Activated naive CD4-positive, alpha-beta T cell treated with anti-CD3 and anti-CD28 coated beads, Interleukin-2, amount 10 ng/mL, durations not matched to agents 7 days and 5 days (primary cell): ENCODE measurements around the gene SCP2.

Source experiments
- CTCF ChIA-PET: fragments of 350-600 bp; sonication (Branson Sonifier 250); formaldehyde crosslinking; loops from one replicate; lab custom pipeline; 2021; ENCODE audit warnings: antibody characterized with exemption; lab: Charles Lee
- DNase-seq: peaks from one replicate; pipeline ENCODE4 v3.0.0-alpha.2; 2020
- H3K27ac Mint-ChIP-seq: one replicate; pipeline ENCODE4 v1.8.0; 2021; ENCODE audit warnings: mild to moderate bottlenecking, moderate library complexity, mixed read lengths
- H3K27me3 Mint-ChIP-seq: one replicate; pipeline ENCODE4 v1.8.0; 2021; ENCODE audit warnings: mild to moderate bottlenecking, mixed read lengths
- H3K36me3 Mint-ChIP-seq: one replicate; pipeline ENCODE4 v1.8.0; 2021; ENCODE audit warnings: mixed read lengths
- H3K4me1 Mint-ChIP-seq: one replicate; pipeline ENCODE4 v1.8.0; 2021; ENCODE audit warnings: mixed read lengths
- H3K4me3 Mint-ChIP-seq: one replicate; pipeline ENCODE4 v1.8.0; 2021; ENCODE audit warnings: mild to moderate bottlenecking, moderate library complexity, mixed read lengths
- H3K9me3 Mint-ChIP-seq: one replicate; pipeline ENCODE4 v1.8.0; 2021; ENCODE audit warnings: mixed read lengths

Gene SCP2

DNA sequence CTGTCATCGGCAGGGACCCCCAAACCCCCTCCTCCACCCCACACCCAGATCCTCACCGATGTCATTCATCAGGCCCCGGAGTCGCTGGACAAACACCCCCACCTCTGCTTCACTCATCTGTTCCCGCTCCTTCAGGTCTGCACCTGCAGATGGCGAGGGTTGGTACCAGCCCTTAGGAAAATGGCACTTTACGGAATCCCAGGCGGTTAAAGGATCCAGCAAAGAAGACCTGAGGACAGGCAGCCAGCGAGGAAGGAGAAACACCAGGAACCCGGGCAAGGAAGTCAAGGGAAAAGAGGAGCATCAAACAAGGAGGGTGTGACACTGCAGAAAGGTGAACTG, 19.3 kb upstream of the SCP2 start:
- H3K36me3 Mint-ChIP-seq, result peaks cover 3% of the 10 kb centered on the region
- peaks cover 2% of the 10 kb centered on the region for H3K4me1 Mint-ChIP-seq
- no peak overlapping the region for H3K4me3 Mint-ChIP-seq
- CTCF ChIA-PET, result no interaction called here
- no peak overlapping the region for H3K27ac Mint-ChIP-seq
- no peaks in the 10 kb centered on the region for H3K9me3 Mint-ChIP-seq
- H3K27me3 Mint-ChIP-seq, result no peaks in the 10 kb centered on the region
- DNase-seq, result no peak

DNA sequence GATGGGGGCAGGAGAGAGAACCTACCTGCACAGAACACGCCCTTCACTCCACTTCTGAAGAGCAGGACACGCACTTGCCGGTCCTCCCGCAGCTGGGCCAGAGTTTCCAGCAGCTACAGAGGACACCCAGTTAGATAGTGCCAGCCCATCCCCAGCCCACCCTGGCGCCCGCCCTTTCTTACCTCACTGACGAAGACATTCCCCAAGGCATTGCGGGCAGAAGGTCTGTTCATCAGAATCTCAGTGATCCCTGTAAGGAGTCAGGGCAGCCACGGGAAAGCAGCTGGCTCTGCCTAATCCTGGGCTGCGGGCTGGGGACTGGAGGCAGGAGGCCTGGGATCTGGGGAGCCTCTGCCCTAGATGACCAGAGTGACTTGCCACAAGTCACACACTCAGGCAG, 15.5 kb upstream of the SCP2 start:
- Mint-ChIP-seq H3K9me3 (no peaks in the 10 kb centered on the region), H3K27me3 (no peaks in the 10 kb centered on the region), H3K27ac (no peak overlapping the region), H3K4me1 (no peaks in the 10 kb centered on the region), H3K36me3 (no peaks in the 10 kb centered on the region), H3K4me3 (no peak overlapping the region)
- CTCF ChIA-PET, result no interaction called here
- DNase-seq, result no peak

GRCh38 chr1:52913014-52913413, 14.1 kb upstream of the SCP2 start:
- Mint-ChIP-seq H3K9me3 (no peaks in the 10 kb centered on the region), H3K4me3 (no peak overlapping the region), H3K27ac (no peak overlapping the region), H3K4me1 (no peaks in the 10 kb centered on the region), H3K27me3 (no peaks in the 10 kb centered on the region), H3K36me3 (no peaks in the 10 kb centered on the region)
- CTCF ChIA-PET, result interaction anchor here (0.9 kb wide), 1 partner anchor 11 kb away, joined by 4 read pairs; no protein-coding TSS in a partner anchor
- DNase-seq, result no peak

- CTCF ChIA-PET, result interaction anchor here (0.9 kb wide), 1 partner anchor 11 kb away, joined by 4 read pairs; no protein-coding TSS in a partner anchor
- H3K27me3 Mint-ChIP-seq, result no peaks in the 10 kb centered on the region
Observed at GRCh38 chr1:52913537-52913936, 13.5 kb upstream of the SCP2 start.

DNA sequence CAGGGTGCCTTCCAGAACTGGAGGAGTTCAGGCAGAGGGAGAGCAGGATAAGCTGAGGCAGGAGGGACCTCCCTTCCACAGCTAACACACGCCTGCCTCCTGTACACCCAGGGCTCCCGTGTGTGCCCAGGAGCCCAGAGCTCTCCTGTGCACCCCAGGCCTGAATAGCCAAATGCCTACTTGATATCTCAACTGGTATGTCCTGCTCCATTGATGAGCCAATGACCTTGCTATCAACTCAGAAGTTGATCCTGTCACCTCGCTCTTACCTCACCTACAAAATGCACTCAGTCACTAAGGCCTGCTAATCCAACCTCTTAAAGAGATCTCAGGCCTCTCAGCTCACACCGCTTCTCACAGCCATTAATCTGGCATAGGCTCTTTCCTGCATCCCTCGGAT, 12.6 kb upstream of the SCP2 start:
- H3K27ac Mint-ChIP-seq, result no peak overlapping the region
- H3K36me3 Mint-ChIP-seq, result no peaks in the 10 kb centered on the region
- H3K9me3 Mint-ChIP-seq, result no peaks in the 10 kb centered on the region
- peaks cover 2% of the 10 kb centered on the region for H3K4me1 Mint-ChIP-seq
- no peaks in the 10 kb centered on the region for H3K27me3 Mint-ChIP-seq
- no peak for DNase-seq
- CTCF ChIA-PET, result interaction anchor here (0.9 kb wide), 1 partner anchor 11 kb away, joined by 3 read pairs; no protein-coding TSS in a partner anchor
- H3K4me3 Mint-ChIP-seq, result no peak overlapping the region

More at GRCh38 chr1:52913537-52913936, 13.5 kb upstream of the SCP2 start:
- Mint-ChIP-seq H3K27ac (no peak overlapping the region), H3K9me3 (no peaks in the 10 kb centered on the region), H3K36me3 (no peaks in the 10 kb centered on the region), H3K4me3 (no peak overlapping the region), H3K4me1 (no peaks in the 10 kb centered on the region)
- DNase-seq, result no peak

GRCh38 chr1:52915211-52915854, 11.7 kb upstream of the SCP2 start:
- Mint-ChIP-seq H3K4me3 (no peak overlapping the region), H3K27ac (no peak overlapping the region), H3K27me3 (no peaks in the 10 kb centered on the region), H3K4me1 (peaks cover 11% of the 10 kb centered on the region), H3K36me3 (no peaks in the 10 kb centered on the region), H3K9me3 (no peaks in the 10 kb centered on the region)
- DNase-seq, result no peak
- CTCF ChIA-PET, result interaction anchor here (0.9 kb wide), 1 partner anchor 10 kb away, joined by 3 read pairs; no protein-coding TSS in a partner anchor

DNA sequence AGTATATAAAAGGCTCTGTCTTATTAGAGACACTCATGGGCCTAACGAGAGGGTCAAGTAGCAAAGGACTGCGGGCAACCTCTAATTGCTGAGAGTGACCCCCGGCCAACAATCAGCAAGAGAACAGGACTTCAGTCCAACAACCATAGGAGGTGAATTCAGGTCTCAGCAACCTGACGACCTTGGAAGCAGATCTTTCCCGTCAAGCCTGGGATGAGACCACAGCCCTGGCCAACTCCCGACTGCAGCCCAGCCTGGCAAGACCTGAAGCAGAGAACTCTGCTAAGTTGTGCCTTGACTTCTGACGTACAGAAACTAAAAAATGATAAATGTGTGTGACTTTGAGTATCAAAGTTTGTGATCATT, 11.2 kb upstream of the SCP2 start:
- no peak for DNase-seq
- no peak overlapping the region for H3K27ac Mint-ChIP-seq
- H3K9me3 Mint-ChIP-seq, result no peaks in the 10 kb centered on the region
- no peak overlapping the region for H3K4me3 Mint-ChIP-seq
- CTCF ChIA-PET, result no interaction called here
- no peaks in the 10 kb centered on the region for H3K27me3 Mint-ChIP-seq
- no peaks in the 10 kb centered on the region for H3K36me3 Mint-ChIP-seq
- H3K4me1 Mint-ChIP-seq, result peaks cover 15% of the 10 kb centered on the region

- H3K9me3 Mint-ChIP-seq, result no peaks in the 10 kb centered on the region
- CTCF ChIA-PET, result no interaction called here
- no peaks in the 10 kb centered on the region for H3K36me3 Mint-ChIP-seq
- no peak for DNase-seq
- H3K4me1 Mint-ChIP-seq, result peaks cover 16% of the 10 kb centered on the region
- no peaks in the 10 kb centered on the region for H3K27me3 Mint-ChIP-seq
- H3K4me3 Mint-ChIP-seq, result no peak overlapping the region
- no peak overlapping the region for H3K27ac Mint-ChIP-seq
Observed at GRCh38 chr1:52916241-52916975, 10.7 kb upstream of the SCP2 start.

DNA sequence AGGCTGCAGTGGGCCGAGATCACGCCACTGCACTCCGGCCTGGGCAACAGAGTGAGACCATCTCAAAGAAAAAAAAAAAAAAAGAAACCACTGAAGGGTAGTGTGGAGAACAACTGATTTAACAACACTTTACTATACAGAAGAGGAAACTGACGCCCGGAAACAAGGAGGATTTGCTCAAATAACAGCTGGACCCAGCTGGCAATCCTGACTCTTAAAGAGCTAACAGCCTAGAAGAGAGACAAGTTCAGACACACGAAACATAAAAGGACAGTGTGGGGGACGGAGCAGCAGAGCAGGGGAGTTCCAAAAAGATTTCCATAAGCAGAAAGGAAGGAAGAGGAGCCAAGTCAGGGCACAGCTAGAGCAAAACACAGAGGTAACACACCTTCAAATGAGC, 9.9 kb upstream of the SCP2 start:
- CTCF ChIA-PET, result interaction anchor here (0.9 to 2.1 kb wide), 2 partner anchors 12 to 55 kb away, joined by 4 to 6 read pairs; no protein-coding TSS in a partner anchor
- Mint-ChIP-seq H3K4me3 (no peak overlapping the region), H3K9me3 (no peaks in the 10 kb centered on the region), H3K4me1 (peaks cover 21% of the 10 kb centered on the region), H3K36me3 (no peaks in the 10 kb centered on the region), H3K27ac (no peak overlapping the region), H3K27me3 (no peaks in the 10 kb centered on the region)
- DNase-seq, result no peak

DNA sequence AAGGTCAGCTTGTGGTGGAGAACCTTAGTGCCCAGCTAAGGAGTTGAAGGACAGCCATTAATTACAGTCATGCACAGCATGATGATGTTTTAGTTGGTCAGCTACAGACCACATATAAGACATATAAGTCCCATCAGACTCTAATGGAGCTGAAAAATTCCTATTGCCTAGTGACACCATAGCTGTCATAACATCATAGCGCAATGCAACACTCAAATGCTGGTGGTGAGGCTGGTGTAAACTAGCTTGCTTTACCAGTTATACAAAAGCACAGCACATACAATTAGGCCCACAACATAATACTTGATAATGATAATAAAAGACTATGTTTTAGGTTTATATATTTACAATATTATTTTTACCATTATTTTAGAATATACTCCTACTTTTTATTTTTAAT, 9.5 kb upstream of the SCP2 start:
- DNase-seq, result no peak
- Mint-ChIP-seq H3K36me3 (no peaks in the 10 kb centered on the region), H3K4me1 (peaks cover 24% of the 10 kb centered on the region), H3K4me3 (no peak overlapping the region), H3K27me3 (no peaks in the 10 kb centered on the region), H3K27ac (no peak overlapping the region), H3K9me3 (no peaks in the 10 kb centered on the region)
- CTCF ChIA-PET, result interaction anchor here (0.9 to 2.1 kb wide), 2 partner anchors 12 to 55 kb away, joined by 4 to 6 read pairs; no protein-coding TSS in a partner anchor

DNA sequence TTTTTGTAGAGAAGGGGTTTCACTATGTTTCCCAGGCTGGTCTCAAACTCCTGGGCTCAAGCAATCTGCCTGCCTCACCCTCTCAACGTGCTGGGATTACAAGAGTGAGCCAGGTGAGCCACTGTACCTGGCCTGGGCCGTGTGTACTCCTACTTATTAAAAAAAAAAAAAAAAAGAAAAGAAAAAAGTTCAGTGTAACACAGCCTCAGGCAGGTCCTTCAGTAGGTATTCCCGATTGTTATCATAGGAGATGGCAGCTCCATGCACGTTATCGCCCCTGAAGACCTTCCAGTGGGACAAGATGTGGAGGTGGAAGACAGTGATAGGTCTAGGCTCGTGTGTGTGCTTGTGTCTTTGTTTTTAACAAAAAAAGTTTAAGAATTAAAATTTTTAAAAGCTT, 8.9 kb upstream of the SCP2 start:
- Mint-ChIP-seq H3K9me3 (no peaks in the 10 kb centered on the region), H3K27me3 (no peaks in the 10 kb centered on the region), H3K36me3 (no peaks in the 10 kb centered on the region), H3K4me3 (no peak overlapping the region), H3K27ac (no peak overlapping the region), H3K4me1 (peaks cover 25% of the 10 kb centered on the region)
- CTCF ChIA-PET, result interaction anchor here (2.1 kb wide), 1 partner anchor 13 kb away, joined by 6 read pairs; no protein-coding TSS in a partner anchor
- no peak for DNase-seq

DNA sequence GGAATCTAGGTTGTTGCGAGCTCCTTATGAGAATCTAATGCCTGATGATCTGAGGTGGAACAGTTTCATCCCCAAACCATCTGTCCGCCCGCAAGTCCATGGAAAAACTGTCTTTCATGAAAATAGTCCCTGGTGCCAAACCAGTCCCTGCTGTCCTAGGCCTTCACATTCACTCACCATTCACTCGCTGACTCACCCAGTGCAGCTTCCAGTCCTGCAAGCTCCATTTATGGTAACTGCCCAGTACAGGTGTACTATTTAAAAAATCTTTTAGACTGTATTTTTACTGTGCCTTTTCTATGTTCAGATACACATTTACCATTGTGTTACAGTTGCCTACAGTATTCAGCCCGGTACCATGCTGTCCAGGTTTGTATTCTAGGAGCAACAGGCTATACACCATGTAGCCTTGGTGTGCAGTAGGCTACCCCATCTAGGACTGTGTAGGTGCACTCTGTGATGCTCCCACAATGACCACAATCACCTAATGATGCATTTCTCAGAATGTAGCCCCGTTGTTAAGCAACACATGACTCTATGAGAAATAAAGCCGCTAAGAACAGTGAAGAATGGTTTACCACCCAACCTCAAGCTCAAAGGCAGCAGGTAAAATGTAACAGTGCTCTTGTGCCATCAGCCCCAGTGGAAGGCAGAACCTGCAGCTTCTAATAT, 7.9 kb upstream of the SCP2 start:
- CTCF ChIA-PET, result interaction anchor here (2.1 kb wide), 1 partner anchor 14 kb away, joined by 6 read pairs; no protein-coding TSS in a partner anchor
- Mint-ChIP-seq H3K27me3 (no peaks in the 10 kb centered on the region), H3K4me1 (peaks cover 25% of the 10 kb centered on the region), H3K36me3 (no peaks in the 10 kb centered on the region), H3K9me3 (no peaks in the 10 kb centered on the region), H3K27ac (no peak overlapping the region), H3K4me3 (no peak overlapping the region)
- no peak for DNase-seq

GRCh38 chr1:52919723-52920483, 7.2 kb upstream of the SCP2 start:
- Mint-ChIP-seq H3K27ac (no peak overlapping the region), H3K4me1 (peaks cover 25% of the 10 kb centered on the region), H3K27me3 (peaks cover 3% of the 10 kb centered on the region), H3K36me3 (no peaks in the 10 kb centered on the region), H3K4me3 (peak overlapping the region; percentile 16), H3K9me3 (no peaks in the 10 kb centered on the region)
- CTCF ChIA-PET, result no interaction called here
- no peak for DNase-seq
